Middle frontal gyrus (tissue), 1 donor: Measurements from ENCODE around the gene KIF5A.

Source experiments
- DNase-seq: peaks from one replicate; pipeline ENCODE4 v3.0.0-alpha.2; 2015; ENCODE audit warnings: low spot score; ENCODE audit errors: extremely low spot score

The KIF5A gene

GRCh38 chr12:57519796-57520052, 30.1 kb upstream of the KIF5A start:
- no peak for DNase-seq

- DNase-seq = peak; percentile 97
These were observed 29.6 kb upstream of the KIF5A start, which contains the start of gene DDIT3 for GRCh38 chr12:57520053-57520818. Gene DDIT3 (minus strand): TSS chr12:57520514. CDS start chr12:57517406, 3,108 bp downstream.

- DNase-seq = no peak
These were observed 28.3 kb upstream of the KIF5A start for GRCh38 chr12:57521525-57522010.

- DNase-seq = peak; percentile 70
These were observed 27.6 kb upstream of the KIF5A start, which contains the start of gene MBD6 for GRCh38 chr12:57522011-57522886. Gene MBD6 (plus strand): TSS chr12:57522824. CDS start chr12:57524304, 1,480 bp downstream.

GRCh38 chr12:57522887-57523705, 26.7 kb upstream of the KIF5A start:
- DNase-seq = no peak

GRCh38 chr12:57523706-57524614, 25.9 kb upstream of the KIF5A start:
- no peak for DNase-seq

GRCh38 chr12:57524814-57525614, 24.8 kb upstream of the KIF5A start:
- DNase-seq = no peak

GRCh38 chr12:57525615-57526383, 24.0 kb upstream of the KIF5A start:
- DNase-seq = no peak

GRCh38 chr12:57526477-57527126, 23.2 kb upstream of the KIF5A start:
- DNase-seq = no peak

- DNase-seq = no peak
These were observed 22.7 kb upstream of the KIF5A start for GRCh38 chr12:57527184-57527583.

GRCh38 chr12:57528176-57528575, 21.7 kb upstream of the KIF5A start:
- no peak for DNase-seq

- DNase-seq = no peak
These were observed 20.9 kb upstream of the KIF5A start for GRCh38 chr12:57528831-57529555.

GRCh38 chr12:57529831-57530230, 20.0 kb upstream of the KIF5A start:
- DNase-seq = no peak

GRCh38 chr12:57530396-57531142, 19.3 kb upstream of the KIF5A start:
- DNase-seq = no peak

GRCh38 chr12:57531836-57532235, 18.0 kb upstream of the KIF5A start:
- DNase-seq = no peak

- DNase-seq = no peak
These were observed 16.7 kb upstream of the KIF5A start for GRCh38 chr12:57533108-57533507.

GRCh38 chr12:57534250-57534649, 15.6 kb upstream of the KIF5A start:
- no peak for DNase-seq
